Tongue (tissue), 2 donors: ENCODE data around the gene PTCHD1. TPM values are rescaled to one million over a fixed set of nuclear protein-coding genes. Genes with fewer than 3 reads are reported as not detected.

Experiments
- DNase-seq: peaks from one replicate; pipeline ENCODE4 v3.0.0-alpha.2; 2015
- total RNA-seq: library from RNA; depleted of rRNA; stranded (reverse); fragments of >200 nt; gene quantifications from one replicate; pipeline ENCODE4 v1.2.3, GENCODE V29; 2014

The PTCHD1 gene
- total RNA-seq, 1 donor from 2014 or later, result 0.31 TPM

- no peak for DNase-seq
Measured at GRCh38 chrX:23356189-23356588, 21.5 kb downstream of the PTCHD1 start.

- DNase-seq, result no peak
Measured at GRCh38 chrX:23364416-23364815, 29.8 kb downstream of the PTCHD1 start.

- DNase-seq, result peak; percentile 71
Measured at GRCh38 chrX:23365541-23365940, 30.9 kb downstream of the PTCHD1 start.

- DNase-seq, result no peak
Measured at GRCh38 chrX:23366914-23367313, 32.3 kb downstream of the PTCHD1 start.

- no peak for DNase-seq
Measured at GRCh38 chrX:23369027-23369426, 34.4 kb downstream of the PTCHD1 start.

GRCh38 chrX:23372220-23372902 is 37.7 kb downstream of the PTCHD1 start:
- peak; percentile 47 for DNase-seq

GRCh38 chrX:23373129-23373804 is 38.6 kb downstream of the PTCHD1 start:
- DNase-seq, result peak; percentile 25

- no peak for DNase-seq
Measured at GRCh38 chrX:23374291-23374690, 39.6 kb downstream of the PTCHD1 start.

GRCh38 chrX:23376581-23376980 is 41.9 kb downstream of the PTCHD1 start:
- no peak for DNase-seq

GRCh38 chrX:23380581-23380980 is 45.9 kb downstream of the PTCHD1 start:
- DNase-seq, result no peak

- DNase-seq, result no peak
Measured at GRCh38 chrX:23381099-23382087, 46.7 kb downstream of the PTCHD1 start.

GRCh38 chrX:23382572-23382971 is 47.9 kb downstream of the PTCHD1 start:
- no peak for DNase-seq

- peak; percentile 28 for DNase-seq
Measured at GRCh38 chrX:23383411-23383810, 48.8 kb downstream of the PTCHD1 start.

GRCh38 chrX:23385242-23385641 is 50.6 kb downstream of the PTCHD1 start:
- DNase-seq, result no peak

- DNase-seq, result no peak
Measured at GRCh38 chrX:23386260-23386659, 51.6 kb downstream of the PTCHD1 start.

GRCh38 chrX:23386726-23387125 is 52.1 kb downstream of the PTCHD1 start:
- no peak for DNase-seq

GRCh38 chrX:23387550-23388184 is 53.0 kb downstream of the PTCHD1 start:
- DNase-seq, result no peak

GRCh38 chrX:23389196-23389792 is 54.6 kb downstream of the PTCHD1 start:
- DNase-seq, result peak; percentile 44

- no peak for DNase-seq
Measured at GRCh38 chrX:23390979-23391378, 56.3 kb downstream of the PTCHD1 start.

GRCh38 chrX:23392195-23392594 is 57.5 kb downstream of the PTCHD1 start:
- no peak for DNase-seq

GRCh38 chrX:23394421-23394820 is 59.8 kb downstream of the PTCHD1 start:
- peak; percentile 7 for DNase-seq

GRCh38 chrX:23396263-23396662 is 61.6 kb downstream of the PTCHD1 start:
- no peak for DNase-seq
